Loucy (cell line): ENCODE data around the gene ENOX1.

ENCODE experiments used
- H2AFZ ChIP-seq: fragments of 200-600 bp; sonication (generic); 2 replicates; pipeline ENCODE4 v1.6.0; 2016; ENCODE audit warnings: antibody characterized with exemption, mild to moderate bottlenecking, low read length, moderate library complexity
- H3F3A ChIP-seq: fragments of 200-600 bp; 2 replicates; pipeline ENCODE4 v1.6.0; 2016; ENCODE audit warnings: antibody characterized with exemption, low read depth, mild to moderate bottlenecking
- H3K27me3 ChIP-seq: fragments of 200-600 bp; sonication (generic); 2 replicates; pipeline ENCODE4 v1.6.1; 2014; ENCODE audit warnings: low read length, mild to moderate bottlenecking; ENCODE audit not compliant: insufficient read depth, poor library complexity, severe bottlenecking
- H3K36me3 ChIP-seq: fragments of 200-600 bp; sonication (generic); 2 replicates; pipeline ENCODE4 v1.6.1; 2016; ENCODE audit warnings: low read length; ENCODE audit not compliant: insufficient read depth
- H3K4me1 ChIP-seq: fragments of 200-600 bp; sonication (generic); 2 replicates; pipeline ENCODE4 v1.5.1; 2014; ENCODE audit warnings: low read length, mild to moderate bottlenecking; ENCODE audit not compliant: insufficient read depth, poor library complexity, severe bottlenecking
- H3K4me2 ChIP-seq: fragments of 200-600 bp; sonication (generic); 2 replicates; pipeline ENCODE4 v1.6.0; 2014; ENCODE audit warnings: antibody characterized with exemption, low read length, low read depth, mild to moderate bottlenecking; ENCODE audit not compliant: poor library complexity, severe bottlenecking
- H3K4me3 ChIP-seq: fragments of 200-600 bp; sonication (generic); 2 replicates; pipeline ENCODE4 v1.5.1; 2014; ENCODE audit warnings: low read length, mild to moderate bottlenecking, mixed read lengths; ENCODE audit not compliant: poor library complexity, severe bottlenecking
- H3K79me2 ChIP-seq: fragments of 200-600 bp; sonication (generic); 2 replicates; pipeline ENCODE4 v1.6.1; 2014; ENCODE audit warnings: low read length; ENCODE audit not compliant: insufficient read depth
- H3K9ac ChIP-seq: fragments of 200-600 bp; sonication (generic); 2 replicates; pipeline ENCODE4 v1.6.0; 2014; ENCODE audit warnings: mild to moderate bottlenecking, low read depth, low read length, moderate library complexity; ENCODE audit not compliant: poor library complexity, severe bottlenecking
- H3K9me2 ChIP-seq: fragments of 200-600 bp; sonication (generic); replicated peaks from 2 replicates; pipeline ENCODE4 v1.6.1; 2016; ENCODE audit warnings: low read depth, low read length, mixed read lengths
- H3K9me3 ChIP-seq: fragments of 200-600 bp; sonication (generic); 2 replicates; pipeline ENCODE4 v1.6.1; 2014; ENCODE audit warnings: mild to moderate bottlenecking, antibody characterized with exemption, low read length, low read depth; ENCODE audit not compliant: insufficient read depth
- H4K20me1 ChIP-seq: fragments of 200-600 bp; sonication (generic); 2 replicates; pipeline ENCODE4 v1.6.0; 2014; ENCODE audit warnings: antibody characterized with exemption, low read length, mild to moderate bottlenecking; ENCODE audit not compliant: insufficient read depth, poor library complexity, severe bottlenecking
- CTCF ChIP-seq: fragments of 200-600 bp; sonication (generic); conservative IDR thresholded peaks from 2 replicates; pipeline ENCODE4 v1.5.1; 2014; ENCODE audit warnings: mild to moderate bottlenecking, antibody characterized with exemption, low read length
- EZH2phosphoT487 ChIP-seq: fragments of 200-600 bp; IDR thresholded peaks from 2 replicates; pipeline ENCODE4 v1.6.1; 2018; ENCODE audit warnings: antibody characterized with exemption, mild to moderate bottlenecking, moderate library complexity, borderline replicate concordance

ENOX1 gene

GRCh38 chr13:43569658-43570057 is 217.1 kb downstream of the ENOX1 start:
- no peak overlapping the region for H3K4me2 ChIP-seq
- no peak overlapping the region for H3K4me3 ChIP-seq
- no peak overlapping the region for H2AFZ ChIP-seq
- H4K20me1 ChIP-seq, result no peaks in the 10 kb centered on the region
- H3F3A ChIP-seq, result no peaks in the 10 kb centered on the region
- H3K9me3 ChIP-seq, result no peaks in the 10 kb centered on the region
- TF ChIP-seq EZH2phosphoT487 (no peak), CTCF (no peak)
- H3K27me3 ChIP-seq, result no peaks in the 10 kb centered on the region
- no peak overlapping the region for H3K9ac ChIP-seq
- H3K9me2 ChIP-seq, result no peaks in the 10 kb centered on the region
- peaks cover 27% of the 10 kb centered on the region for H3K4me1 ChIP-seq
- no peaks in the 10 kb centered on the region for H3K79me2 ChIP-seq
- H3K36me3 ChIP-seq, result no peaks in the 10 kb centered on the region

GRCh38 chr13:43567608-43568007 is 219.2 kb downstream of the ENOX1 start:
- no peaks in the 10 kb centered on the region for H3F3A ChIP-seq
- no peak overlapping the region for H2AFZ ChIP-seq
- H3K36me3 ChIP-seq, result no peaks in the 10 kb centered on the region
- H4K20me1 ChIP-seq, result no peaks in the 10 kb centered on the region
- no peaks in the 10 kb centered on the region for H3K79me2 ChIP-seq
- no peaks in the 10 kb centered on the region for H3K9me2 ChIP-seq
- no peak overlapping the region for H3K9ac ChIP-seq
- H3K4me3 ChIP-seq, result no peak overlapping the region
- TF ChIP-seq CTCF, result no peak
- TF ChIP-seq EZH2phosphoT487, result no peak
- no peak overlapping the region for H3K4me2 ChIP-seq
- peaks cover 18% of the 10 kb centered on the region for H3K4me1 ChIP-seq
- H3K27me3 ChIP-seq, result no peaks in the 10 kb centered on the region
- no peaks in the 10 kb centered on the region for H3K9me3 ChIP-seq

GRCh38 chr13:43564952-43565351 is 221.8 kb downstream of the ENOX1 start:
- peak overlapping the region; percentile 83 for H2AFZ ChIP-seq

More at GRCh38 chr13:43564952-43565351, 221.8 kb downstream of the ENOX1 start:
- Histone ChIP-seq H3K27me3 (no peaks in the 10 kb centered on the region), H4K20me1 (no peaks in the 10 kb centered on the region), H3K9ac (peak overlapping the region; percentile 21), H3K36me3 (no peaks in the 10 kb centered on the region), H3K9me2 (no peaks in the 10 kb centered on the region), H3K4me3 (no peak overlapping the region), H3K4me1 (peaks cover 18% of the 10 kb centered on the region), H3F3A (no peaks in the 10 kb centered on the region), H3K79me2 (no peaks in the 10 kb centered on the region), H3K9me3 (no peaks in the 10 kb centered on the region), H3K4me2 (peak overlapping the region; percentile 17)
- no peak for TF ChIP-seq CTCF
- TF ChIP-seq EZH2phosphoT487, result no peak
